Loucy (cell line): ENCODE measurements around the gene SUCLG1.

ENCODE experiments used
- H2AFZ ChIP-seq: fragments of 200-600 bp; sonication (generic); 2 replicates; pipeline ENCODE4 v1.6.0; 2016; ENCODE audit warnings: antibody characterized with exemption, mild to moderate bottlenecking, low read length, moderate library complexity
- H3F3A ChIP-seq: fragments of 200-600 bp; 2 replicates; pipeline ENCODE4 v1.6.0; 2016; ENCODE audit warnings: antibody characterized with exemption, low read depth, mild to moderate bottlenecking
- H3K27me3 ChIP-seq: fragments of 200-600 bp; sonication (generic); 2 replicates; pipeline ENCODE4 v1.6.1; 2014; ENCODE audit warnings: low read length, mild to moderate bottlenecking; ENCODE audit not compliant: insufficient read depth, poor library complexity, severe bottlenecking
- H3K36me3 ChIP-seq: fragments of 200-600 bp; sonication (generic); 2 replicates; pipeline ENCODE4 v1.6.1; 2016; ENCODE audit warnings: low read length; ENCODE audit not compliant: insufficient read depth
- H3K4me1 ChIP-seq: fragments of 200-600 bp; sonication (generic); 2 replicates; pipeline ENCODE4 v1.5.1; 2014; ENCODE audit warnings: low read length, mild to moderate bottlenecking; ENCODE audit not compliant: insufficient read depth, poor library complexity, severe bottlenecking
- H3K4me2 ChIP-seq: fragments of 200-600 bp; sonication (generic); 2 replicates; pipeline ENCODE4 v1.6.0; 2014; ENCODE audit warnings: antibody characterized with exemption, low read length, low read depth, mild to moderate bottlenecking; ENCODE audit not compliant: poor library complexity, severe bottlenecking
- H3K4me3 ChIP-seq: fragments of 200-600 bp; sonication (generic); 2 replicates; pipeline ENCODE4 v1.5.1; 2014; ENCODE audit warnings: low read length, mild to moderate bottlenecking, mixed read lengths; ENCODE audit not compliant: poor library complexity, severe bottlenecking
- H3K79me2 ChIP-seq: fragments of 200-600 bp; sonication (generic); 2 replicates; pipeline ENCODE4 v1.6.1; 2014; ENCODE audit warnings: low read length; ENCODE audit not compliant: insufficient read depth
- H3K9ac ChIP-seq: fragments of 200-600 bp; sonication (generic); 2 replicates; pipeline ENCODE4 v1.6.0; 2014; ENCODE audit warnings: mild to moderate bottlenecking, low read depth, low read length, moderate library complexity; ENCODE audit not compliant: poor library complexity, severe bottlenecking
- H3K9me2 ChIP-seq: fragments of 200-600 bp; sonication (generic); replicated peaks from 2 replicates; pipeline ENCODE4 v1.6.1; 2016; ENCODE audit warnings: low read depth, low read length, mixed read lengths
- H3K9me3 ChIP-seq: fragments of 200-600 bp; sonication (generic); 2 replicates; pipeline ENCODE4 v1.6.1; 2014; ENCODE audit warnings: mild to moderate bottlenecking, antibody characterized with exemption, low read length, low read depth; ENCODE audit not compliant: insufficient read depth
- H4K20me1 ChIP-seq: fragments of 200-600 bp; sonication (generic); 2 replicates; pipeline ENCODE4 v1.6.0; 2014; ENCODE audit warnings: antibody characterized with exemption, low read length, mild to moderate bottlenecking; ENCODE audit not compliant: insufficient read depth, poor library complexity, severe bottlenecking
- CTCF ChIP-seq: fragments of 200-600 bp; sonication (generic); conservative IDR thresholded peaks from 2 replicates; pipeline ENCODE4 v1.5.1; 2014; ENCODE audit warnings: mild to moderate bottlenecking, antibody characterized with exemption, low read length
- EZH2phosphoT487 ChIP-seq: fragments of 200-600 bp; IDR thresholded peaks from 2 replicates; pipeline ENCODE4 v1.6.1; 2018; ENCODE audit warnings: antibody characterized with exemption, mild to moderate bottlenecking, moderate library complexity, borderline replicate concordance

SUCLG1 gene

GRCh38 chr2:84459944-84460429, 907 bp upstream of the SUCLG1 start:
- peaks cover 15% of the 10 kb centered on the region for H4K20me1 ChIP-seq
- H3K4me1 ChIP-seq: peaks cover 27% of the 10 kb centered on the region
- H3K9me3 ChIP-seq: no peaks in the 10 kb centered on the region
- TF ChIP-seq EZH2phosphoT487 (no peak), CTCF (no peak)
- no peaks in the 10 kb centered on the region for H3K27me3 ChIP-seq
- peak overlapping the region; percentile 88 for H3K9ac ChIP-seq
- peak overlapping the region; percentile 89 for H3K4me3 ChIP-seq
- H2AFZ ChIP-seq: peak overlapping the region; percentile 99
- H3K36me3 ChIP-seq: no peaks in the 10 kb centered on the region
- peak overlapping the region; percentile 94 for H3K4me2 ChIP-seq
- peaks cover 32% of the 10 kb centered on the region for H3K79me2 ChIP-seq
- H3F3A ChIP-seq: no peaks in the 10 kb centered on the region
- no peaks in the 10 kb centered on the region for H3K9me2 ChIP-seq

GRCh38 chr2:84458551-84459017, 496 bp downstream of the SUCLG1 start:
- peak overlapping the region; percentile 99 for H2AFZ ChIP-seq
- H4K20me1 ChIP-seq: peaks cover 18% of the 10 kb centered on the region
- no peaks in the 10 kb centered on the region for H3K9me2 ChIP-seq
- H3K79me2 ChIP-seq: peaks cover 45% of the 10 kb centered on the region
- peaks cover 32% of the 10 kb centered on the region for H3K4me1 ChIP-seq
- H3K27me3 ChIP-seq: no peaks in the 10 kb centered on the region
- peak overlapping the region; percentile 88 for H3K9ac ChIP-seq
- no peaks in the 10 kb centered on the region for H3K36me3 ChIP-seq
- peak overlapping the region; percentile 94 for H3K4me2 ChIP-seq
- no peaks in the 10 kb centered on the region for H3K9me3 ChIP-seq
- TF ChIP-seq CTCF (no peak), EZH2phosphoT487 (no peak)
- peak overlapping the region; percentile 89 for H3K4me3 ChIP-seq
- H3F3A ChIP-seq: no peaks in the 10 kb centered on the region

- no peaks in the 10 kb centered on the region for H3K36me3 ChIP-seq
Observed at GRCh38 chr2:84457686-84458085, 1.4 kb downstream of the SUCLG1 start.

More at GRCh38 chr2:84457686-84458085, 1.4 kb downstream of the SUCLG1 start:
- Histone ChIP-seq H3K4me1 (peaks cover 32% of the 10 kb centered on the region), H2AFZ (no peak overlapping the region), H3F3A (no peaks in the 10 kb centered on the region), H3K4me2 (peak overlapping the region; percentile 94), H3K79me2 (peaks cover 49% of the 10 kb centered on the region), H3K4me3 (peak overlapping the region; percentile 89), H3K9me3 (no peaks in the 10 kb centered on the region), H3K9me2 (no peaks in the 10 kb centered on the region), H3K27me3 (no peaks in the 10 kb centered on the region), H3K9ac (peak overlapping the region; percentile 88), H4K20me1 (peaks cover 18% of the 10 kb centered on the region)
- no peak for TF ChIP-seq EZH2phosphoT487
- TF ChIP-seq CTCF: no peak
